ENCODE measurements around the gene CELSR2. TPM values are rescaled to one million over a fixed set of nuclear protein-coding genes. Genes with fewer than 3 reads are reported as not detected.

Gene CELSR2
- polyA plus RNA-seq, 1 donor (not counting 4 experiments of a cell fraction or from before 2014, with no cell fraction given) = 7.3 TPM

DNA sequence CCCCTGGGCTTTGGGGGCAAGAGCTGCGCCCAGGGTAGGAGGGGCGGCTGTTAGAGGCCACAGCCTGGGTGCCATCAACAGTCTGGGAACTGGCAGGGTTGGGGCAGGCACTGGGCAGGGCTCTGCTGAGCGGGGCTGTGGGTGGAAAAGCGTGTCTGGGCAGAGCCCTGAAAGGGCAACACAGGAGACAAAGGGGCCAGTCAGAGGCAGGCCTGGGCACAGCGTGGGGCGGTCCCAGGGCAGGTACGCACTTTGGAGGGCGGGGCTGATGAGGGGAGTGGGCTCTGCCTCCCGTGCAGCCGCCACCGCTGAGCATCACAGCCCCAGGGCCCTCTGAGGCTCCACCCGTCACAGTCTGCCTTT lies 13.9 kb downstream of the CELSR2 start:
- Histone ChIP-seq H3K36me3 (ENCODE audit: control insufficient read depth in 2 of 2, extremely low read depth in 1 of 2, insufficient read depth in 2 of 2, low read length in 2 of 2) (peaks cover 16 to 22% of the 10 kb centered on the region in 2 experiments), H3K79me2 (ENCODE audit: control insufficient read depth, insufficient read depth, low read length) (no peaks in the 10 kb centered on the region), H3K9ac (ENCODE audit: control insufficient read depth, extremely low read depth, insufficient read depth, low read length) (peak overlapping the region; percentile 66), H3K27me3 (ENCODE audit: control insufficient read depth, extremely low read depth, insufficient read depth, low read length) (no peaks in the 10 kb centered on the region), H4K20me1 (ENCODE audit: control insufficient read depth, extremely low read depth, insufficient read depth, low read length) (no peaks in the 10 kb centered on the region), H3K4me1 (ENCODE audit: control insufficient read depth, extremely low read depth, insufficient read depth, low read length) (peaks cover 23% of the 10 kb centered on the region), H3K4me3 (ENCODE audit: control insufficient read depth in 2 of 3, extremely low read depth in 1 of 3, insufficient read depth in 2 of 3, low read depth in 1 of 3, low read length in 3 of 3) (peak overlapping the region in 2 of 3 experiments; percentile 32 to 34), H3K9me1 (ENCODE audit: control insufficient read depth, extremely low read depth, insufficient read depth, low read length) (no peaks in the 10 kb centered on the region), H3K27ac (ENCODE audit: control insufficient read depth, insufficient read depth, low read length) (peak overlapping the region; percentile 86), H3K4me2 (ENCODE audit: control insufficient read depth, extremely low read depth, insufficient read depth, low read depth, low read length) (peak overlapping the region; percentile 84), H2AFZ (ENCODE audit: control insufficient read depth, low read length) (peak overlapping the region; percentile 82), H3K9me3 (ENCODE audit: control insufficient read depth, low read depth, low read length) (no peaks in the 10 kb centered on the region)
- FAIRE-seq = peak; percentile 86
- DNase-seq (ENCODE audit: low read depth, low spot score) = peak; percentile 86
- TF ChIP-seq, protein P1, sequence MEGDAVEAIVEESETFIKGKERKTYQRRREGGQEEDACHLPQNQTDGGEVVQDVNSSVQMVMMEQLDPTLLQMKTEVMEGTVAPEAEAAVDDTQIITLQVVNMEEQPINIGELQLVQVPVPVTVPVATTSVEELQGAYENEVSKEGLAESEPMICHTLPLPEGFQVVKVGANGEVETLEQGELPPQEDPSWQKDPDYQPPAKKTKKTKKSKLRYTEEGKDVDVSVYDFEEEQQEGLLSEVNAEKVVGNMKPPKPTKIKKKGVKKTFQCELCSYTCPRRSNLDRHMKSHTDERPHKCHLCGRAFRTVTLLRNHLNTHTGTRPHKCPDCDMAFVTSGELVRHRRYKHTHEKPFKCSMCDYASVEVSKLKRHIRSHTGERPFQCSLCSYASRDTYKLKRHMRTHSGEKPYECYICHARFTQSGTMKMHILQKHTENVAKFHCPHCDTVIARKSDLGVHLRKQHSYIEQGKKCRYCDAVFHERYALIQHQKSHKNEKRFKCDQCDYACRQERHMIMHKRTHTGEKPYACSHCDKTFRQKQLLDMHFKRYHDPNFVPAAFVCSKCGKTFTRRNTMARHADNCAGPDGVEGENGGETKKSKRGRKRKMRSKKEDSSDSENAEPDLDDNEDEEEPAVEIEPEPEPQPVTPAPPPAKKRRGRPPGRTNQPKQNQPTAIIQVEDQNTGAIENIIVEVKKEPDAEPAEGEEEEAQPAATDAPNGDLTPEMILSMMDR (optimal IDR thresholded peaks at IDR 0.05 in 1 of 3, IDR thresholded peaks at IDR 0.05 in 1 of 3, conservative IDR thresholded peaks at IDR 0.05 in 1 of 3; ENCODE audit: extremely low read depth in 1 of 3, insufficient read depth in 2 of 3, low read length in 3 of 3) = no peak
- no peak for TF ChIP-seq EZH2 (IDR thresholded peaks at IDR 0.05; ENCODE audit: low read length)
- dilution Hi-C loops (cut with MboI; ENCODE audit: extremely low pct_ligation_motif_present, low sequenced_read_pairs) = no loop called here

DNA sequence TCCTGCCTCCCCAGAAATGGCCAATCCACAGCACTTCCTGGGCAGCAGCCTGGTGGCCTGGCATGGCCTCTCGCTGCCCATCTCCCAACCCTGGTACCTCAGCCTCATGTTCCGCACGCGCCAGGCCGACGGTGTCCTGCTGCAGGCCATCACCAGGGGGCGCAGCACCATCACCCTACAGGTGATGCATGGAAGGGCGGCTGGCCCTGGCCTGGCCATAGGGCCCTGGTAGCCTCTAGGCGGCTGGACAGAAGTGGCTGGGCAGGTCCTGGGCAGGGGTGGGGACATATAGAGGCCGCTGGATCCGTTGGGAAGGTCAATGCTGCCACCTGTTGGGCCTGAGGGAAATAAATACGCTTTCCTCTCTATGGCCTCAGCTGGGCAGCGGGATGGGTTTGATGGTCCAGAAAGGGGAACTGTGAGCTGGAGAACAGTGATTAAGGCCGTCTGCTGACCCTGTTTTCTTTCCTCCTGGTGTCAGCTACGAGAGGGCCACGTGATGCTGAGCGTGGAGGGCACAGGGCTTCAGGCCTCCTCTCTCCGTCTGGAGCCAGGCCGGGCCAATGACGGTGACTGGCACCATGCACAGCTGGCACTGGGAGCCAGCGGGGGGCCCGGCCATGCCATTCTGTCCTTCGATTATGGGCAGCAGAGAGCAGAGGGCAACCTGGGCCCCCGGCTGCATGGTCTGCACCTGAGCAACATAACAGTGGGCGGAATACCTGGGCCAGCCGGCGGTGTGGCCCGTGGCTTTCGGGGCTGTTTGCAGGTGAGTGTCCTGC lies 14.4 kb downstream of the CELSR2 start:
- peak overlapping the region; percentile 22 for H3K9ac ChIP-seq (ENCODE audit: control insufficient read depth, extremely low read depth, insufficient read depth, low read length)
- DNase-seq (ENCODE audit: low read depth, low spot score) = no peak
- FAIRE-seq = no peak

More for the DNA sequence above, 14.4 kb downstream of the CELSR2 start:
- H3K27ac ChIP-seq (ENCODE audit: control insufficient read depth, insufficient read depth, low read length) = peak overlapping the region; percentile 86
- no peaks in the 10 kb centered on the region for H3K79me2 ChIP-seq (ENCODE audit: control insufficient read depth, insufficient read depth, low read length)
- H3K4me3 ChIP-seq (ENCODE audit: control insufficient read depth in 2 of 3, extremely low read depth in 1 of 3, insufficient read depth in 2 of 3, low read depth in 1 of 3, low read length in 3 of 3) = no peak overlapping the region
- H3K36me3 ChIP-seq (ENCODE audit: control insufficient read depth in 2 of 2, extremely low read depth in 1 of 2, insufficient read depth in 2 of 2, low read length in 2 of 2) = peaks cover 15 to 22% of the 10 kb centered on the region in 2 experiments
- peak overlapping the region; percentile 82 for H2AFZ ChIP-seq (ENCODE audit: control insufficient read depth, low read length)
- H3K9me1 ChIP-seq (ENCODE audit: control insufficient read depth, extremely low read depth, insufficient read depth, low read length) = no peaks in the 10 kb centered on the region
- TF ChIP-seq EZH2 (IDR thresholded peaks at IDR 0.05; ENCODE audit: low read length) = no peak
- TF ChIP-seq, protein P1 (optimal IDR thresholded peaks at IDR 0.05 in 1 of 3, IDR thresholded peaks at IDR 0.05 in 1 of 3, conservative IDR thresholded peaks at IDR 0.05 in 1 of 3; ENCODE audit: extremely low read depth in 1 of 3, insufficient read depth in 2 of 3, low read length in 3 of 3) = peak; percentile 95 to 99 (median 99)
- H3K9me3 ChIP-seq (ENCODE audit: control insufficient read depth, low read depth, low read length) = no peaks in the 10 kb centered on the region
- peaks cover 23% of the 10 kb centered on the region for H3K4me1 ChIP-seq (ENCODE audit: control insufficient read depth, extremely low read depth, insufficient read depth, low read length)
- no peaks in the 10 kb centered on the region for H4K20me1 ChIP-seq (ENCODE audit: control insufficient read depth, extremely low read depth, insufficient read depth, low read length)
- no peaks in the 10 kb centered on the region for H3K27me3 ChIP-seq (ENCODE audit: control insufficient read depth, extremely low read depth, insufficient read depth, low read length)
- dilution Hi-C loops (cut with MboI; ENCODE audit: extremely low pct_ligation_motif_present, low sequenced_read_pairs) = no loop called here
- H3K4me2 ChIP-seq (ENCODE audit: control insufficient read depth, extremely low read depth, insufficient read depth, low read depth, low read length) = peak overlapping the region; percentile 84

Measured in keratinocyte (primary cell).